Osteocyte (in vitro differentiated cells): ENCODE data around the gene GAK. TPM values are rescaled to one million over a fixed set of nuclear protein-coding genes. Genes with fewer than 3 reads are reported as not detected.

Experiments
- DNase-seq: peaks from one replicate; pipeline ENCODE4 v3.0.0; 2021; ENCODE audit warnings: mixed read lengths; ENCODE audit not compliant: unreplicated experiment; ENCODE audit errors: extremely low spot score
- H3K27ac Mint-ChIP-seq: one replicate; pipeline ENCODE4 v1.8.0; 2021; ENCODE audit warnings: mild to moderate bottlenecking, mixed read lengths; ENCODE audit not compliant: unreplicated experiment
- H3K27me3 Mint-ChIP-seq: one replicate; pipeline ENCODE4 v1.8.0; 2021; ENCODE audit warnings: mixed read lengths; ENCODE audit not compliant: unreplicated experiment
- H3K36me3 Mint-ChIP-seq: one replicate; pipeline ENCODE4 v1.8.0; 2021; ENCODE audit warnings: mixed read lengths; ENCODE audit not compliant: unreplicated experiment
- H3K4me1 Mint-ChIP-seq: one replicate; pipeline ENCODE4 v1.8.0; 2021; ENCODE audit warnings: mixed read lengths; ENCODE audit not compliant: unreplicated experiment
- H3K4me3 Mint-ChIP-seq: one replicate; pipeline ENCODE4 v1.8.0; 2021; ENCODE audit warnings: mild to moderate bottlenecking, moderate library complexity, mixed read lengths; ENCODE audit not compliant: unreplicated experiment
- H3K9me3 Mint-ChIP-seq: one replicate; pipeline ENCODE4 v1.8.0; 2021; ENCODE audit warnings: mixed read lengths; ENCODE audit not compliant: unreplicated experiment
- CTCF ChIP-seq: fragments of 200-600 bp; sonication (generic); IDR thresholded peaks from 2 replicates; pipeline ENCODE4 v1.5.0; 2021; ENCODE audit warnings: antibody characterized with exemption, mild to moderate bottlenecking, moderate library complexity
- total RNA-seq: library from RNA; stranded (reverse); gene quantifications from 2 replicates; pipeline ENCODE4 v1.2.1, GENCODE V29; 2021

GAK gene
- total RNA-seq, 1 donor from 2014 or later: 93.8 TPM

DNA sequence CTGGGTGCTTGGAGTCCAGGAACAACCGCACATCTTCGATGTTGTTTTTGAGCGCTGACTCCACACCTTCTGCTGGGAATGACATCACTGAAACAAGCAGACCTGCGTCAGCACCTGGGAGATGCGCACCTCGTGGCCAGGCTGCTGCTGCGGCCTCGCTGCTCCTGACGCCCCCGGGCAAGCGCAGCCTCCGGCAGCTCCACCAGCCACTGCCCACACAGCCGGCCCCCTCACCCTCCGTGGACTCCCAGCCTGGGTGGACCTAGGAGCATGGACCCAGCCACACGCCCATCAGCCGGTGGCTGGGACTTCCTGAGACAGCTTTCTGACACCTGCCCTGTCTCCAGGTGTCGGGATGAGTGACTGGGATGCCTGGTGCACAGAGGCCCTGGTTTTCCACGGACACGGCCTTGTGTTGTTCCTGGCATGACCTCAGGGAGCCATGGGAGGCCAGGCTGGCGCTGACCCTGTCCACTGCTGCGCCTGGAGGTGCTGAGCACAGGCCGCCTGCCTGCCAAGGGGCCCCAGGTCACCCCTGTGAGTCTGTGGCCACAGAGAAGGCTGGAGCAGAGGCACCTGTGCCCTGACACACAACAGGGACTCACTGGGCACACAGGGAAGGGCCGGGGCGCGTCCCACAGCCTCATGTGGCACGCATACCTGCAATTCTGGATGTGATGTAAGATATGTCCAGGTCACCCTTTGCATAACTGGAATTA is 48.6 kb downstream of the GAK start:
- DNase-seq: no peak
- H3K9me3 Mint-ChIP-seq: no peaks in the 10 kb centered on the region
- peaks cover 27% of the 10 kb centered on the region for H3K36me3 Mint-ChIP-seq
- H3K4me1 Mint-ChIP-seq: no peaks in the 10 kb centered on the region
- H3K27me3 Mint-ChIP-seq: no peaks in the 10 kb centered on the region
- TF ChIP-seq CTCF: no peak
- no peak overlapping the region for H3K27ac Mint-ChIP-seq
- H3K4me3 Mint-ChIP-seq: no peak overlapping the region

- no peak for DNase-seq
- Mint-ChIP-seq H3K36me3 (peaks cover 27% of the 10 kb centered on the region), H3K4me3 (no peak overlapping the region), H3K9me3 (no peaks in the 10 kb centered on the region), H3K27me3 (no peaks in the 10 kb centered on the region), H3K4me1 (no peaks in the 10 kb centered on the region), H3K27ac (no peak overlapping the region)
- no peak for TF ChIP-seq CTCF
These were observed 49.5 kb downstream of the GAK start for GRCh38 chr4:882646-883045.

DNA sequence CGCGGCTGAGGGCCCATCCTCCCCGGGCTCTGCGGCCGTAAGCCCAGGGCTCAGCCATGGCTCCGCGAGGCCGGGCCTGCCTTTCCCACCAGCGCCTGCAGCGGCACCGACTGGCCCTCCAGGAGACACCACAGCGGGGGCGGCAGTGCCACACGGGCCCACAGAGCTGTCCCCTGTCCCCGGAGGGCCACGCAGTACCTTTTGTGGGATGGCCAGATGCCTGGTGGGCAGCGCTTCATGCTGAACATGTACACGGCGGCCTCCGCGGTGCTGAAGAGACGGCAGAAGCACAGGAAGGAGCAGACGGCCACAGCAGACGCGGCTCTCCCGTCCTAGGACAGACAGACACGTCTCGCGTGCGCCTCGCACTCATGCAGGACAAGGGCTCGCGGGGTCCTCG is 50.4 kb downstream of the GAK start:
- no peak for DNase-seq
- Mint-ChIP-seq H3K27me3 (no peaks in the 10 kb centered on the region), H3K27ac (no peak overlapping the region), H3K4me3 (no peak overlapping the region), H3K9me3 (no peaks in the 10 kb centered on the region), H3K4me1 (no peaks in the 10 kb centered on the region), H3K36me3 (peaks cover 31% of the 10 kb centered on the region)
- no peak for TF ChIP-seq CTCF

GRCh38 chr4:880684-881405 is 51.3 kb downstream of the GAK start:
- Mint-ChIP-seq H3K36me3 (peaks cover 33% of the 10 kb centered on the region), H3K4me3 (no peak overlapping the region), H3K27ac (no peak overlapping the region), H3K4me1 (no peaks in the 10 kb centered on the region), H3K9me3 (no peaks in the 10 kb centered on the region), H3K27me3 (no peaks in the 10 kb centered on the region)
- DNase-seq: no peak
- no peak for TF ChIP-seq CTCF

GRCh38 chr4:879729-880077 is 52.4 kb downstream of the GAK start:
- Mint-ChIP-seq H3K4me3 (no peak overlapping the region), H3K27ac (no peak overlapping the region), H3K4me1 (no peaks in the 10 kb centered on the region), H3K36me3 (peaks cover 39% of the 10 kb centered on the region), H3K27me3 (no peaks in the 10 kb centered on the region), H3K9me3 (no peaks in the 10 kb centered on the region)
- DNase-seq: no peak
- TF ChIP-seq CTCF: no peak
